Epithelial cell of prostate (primary cell): Measurements from ENCODE around the gene SMYD3.

Source experiments
- DNase-seq: peaks from one replicate; pipeline ENCODE4 v3.0.0-alpha.2; 2011; ENCODE audit warnings: low read depth, low spot score
- H3K27ac ChIP-seq: fragments of 450-650 bp; 2 replicates; pipeline ENCODE4 v1.5.1; 2017; ENCODE audit warnings: mild to moderate bottlenecking

Gene SMYD3

GRCh38 chr1:245906207-245906606 is 600.9 kb downstream of the SMYD3 start:
- DNase-seq, result no peak
- no peak overlapping the region for H3K27ac ChIP-seq

- no peak for DNase-seq
- H3K27ac ChIP-seq, result no peak overlapping the region
Observed at GRCh38 chr1:245903851-245904250, 603.2 kb downstream of the SMYD3 start.

- H3K27ac ChIP-seq, result no peak overlapping the region
- DNase-seq, result no peak
Observed at GRCh38 chr1:245901565-245901964, 605.5 kb downstream of the SMYD3 start.

- no peak overlapping the region for H3K27ac ChIP-seq
- no peak for DNase-seq
Observed at GRCh38 chr1:245901037-245901436, 606.0 kb downstream of the SMYD3 start.

GRCh38 chr1:245898581-245898980 is 608.5 kb downstream of the SMYD3 start:
- H3K27ac ChIP-seq, result no peak overlapping the region
- DNase-seq, result no peak

GRCh38 chr1:245896258-245896657 is 610.8 kb downstream of the SMYD3 start:
- H3K27ac ChIP-seq, result no peak overlapping the region
- no peak for DNase-seq

GRCh38 chr1:245895455-245895959 is 611.6 kb downstream of the SMYD3 start:
- no peak for DNase-seq
- no peak overlapping the region for H3K27ac ChIP-seq

GRCh38 chr1:245894843-245895242 is 612.2 kb downstream of the SMYD3 start:
- no peak for DNase-seq
- no peak overlapping the region for H3K27ac ChIP-seq

GRCh38 chr1:245893025-245893424 is 614.1 kb downstream of the SMYD3 start:
- DNase-seq, result no peak
- no peak overlapping the region for H3K27ac ChIP-seq

- DNase-seq, result no peak
- no peak overlapping the region for H3K27ac ChIP-seq
Observed at GRCh38 chr1:245888809-245889208, 618.3 kb downstream of the SMYD3 start.

GRCh38 chr1:245887829-245888228 is 619.2 kb downstream of the SMYD3 start:
- no peak overlapping the region for H3K27ac ChIP-seq
- DNase-seq, result no peak

GRCh38 chr1:245881767-245882391 is 625.2 kb downstream of the SMYD3 start:
- no peak for DNase-seq
- no peak overlapping the region for H3K27ac ChIP-seq

- H3K27ac ChIP-seq, result no peak overlapping the region
- no peak for DNase-seq
Observed at GRCh38 chr1:245880754-245881403, 626.2 kb downstream of the SMYD3 start.

- DNase-seq, result no peak
- H3K27ac ChIP-seq, result no peak overlapping the region
Observed at GRCh38 chr1:245879091-245879490, 628.0 kb downstream of the SMYD3 start.

GRCh38 chr1:245878585-245878984 is 628.5 kb downstream of the SMYD3 start:
- no peak for DNase-seq
- H3K27ac ChIP-seq, result no peak overlapping the region

- H3K27ac ChIP-seq, result no peak overlapping the region
- DNase-seq, result no peak
Observed at GRCh38 chr1:245877976-245878375, 629.1 kb downstream of the SMYD3 start.

- no peak for DNase-seq
- no peak overlapping the region for H3K27ac ChIP-seq
Observed at GRCh38 chr1:245876586-245876985, 630.5 kb downstream of the SMYD3 start.

- H3K27ac ChIP-seq, result peak overlapping the region; percentile 36
- no peak for DNase-seq
Observed at GRCh38 chr1:245875581-245876261, 631.4 kb downstream of the SMYD3 start.

GRCh38 chr1:245874942-245875580 is 632.0 kb downstream of the SMYD3 start:
- DNase-seq, result peak; percentile 73
- H3K27ac ChIP-seq, result peak overlapping the region; percentile 36

GRCh38 chr1:245873883-245874671 is 633.0 kb downstream of the SMYD3 start:
- peak overlapping the region; percentile 36 for H3K27ac ChIP-seq
- no peak for DNase-seq
